HEK293 (cell line): ENCODE data around the gene MISP.

Source experiments
- MZF1 ChIP-seq: fragments of 450-650 bp; formaldehyde crosslinking; IDR thresholded peaks from 2 replicates; pipeline ENCODE4 v1.5.1; 2017; ENCODE audit warnings: missing biosample characterization, missing genetic modification characterization, borderline replicate concordance
- SP2 ChIP-seq: fragments of 450-650 bp; formaldehyde crosslinking; IDR thresholded peaks from 2 replicates; pipeline ENCODE4 v1.5.1; 2016; ENCODE audit warnings: missing biosample characterization, missing genetic modification characterization
- ZNF112 ChIP-seq: fragments of 450-650 bp; formaldehyde crosslinking; IDR thresholded peaks from 2 replicates; pipeline ENCODE4 v1.5.0; 2017; ENCODE audit warnings: missing biosample characterization, missing genetic modification characterization
- ZNF626 ChIP-seq: fragments of 450-650 bp; sonication (Bioruptor Pico); formaldehyde crosslinking; IDR thresholded peaks from 2 replicates; pipeline ENCODE4 v1.5.1; 2018; ENCODE audit warnings: missing biosample characterization, missing genetic modification characterization, inconsistent platforms
- ZNF747 ChIP-seq: fragments of 450-650 bp; formaldehyde crosslinking; IDR thresholded peaks from 2 replicates; pipeline ENCODE4 v1.5.1; 2016; ENCODE audit warnings: missing biosample characterization, missing genetic modification characterization
- ZNF830 ChIP-seq: fragments of 450-650 bp; IDR thresholded peaks from 2 replicates; pipeline ENCODE4 v1.5.0; 2018; ENCODE audit warnings: missing biosample characterization, missing genetic modification characterization, low read depth, mild to moderate bottlenecking, moderate library complexity
- TF ChIP-seq, protein P1 (sequence below): fragments of 450-650 bp; formaldehyde crosslinking; IDR thresholded peaks from 2 replicates; pipeline ENCODE4 v1.5.1; 2016; ENCODE audit warnings: missing biosample characterization, missing genetic modification characterization
- TF ChIP-seq, protein P2 (sequence below): fragments of 450-650 bp; formaldehyde crosslinking; IDR thresholded peaks from 2 replicates; pipeline ENCODE4 v1.5.1; 2016; ENCODE audit warnings: missing biosample characterization, missing genetic modification characterization
- TF ChIP-seq, protein P3 (sequence below): fragments of 450-650 bp; formaldehyde crosslinking; IDR thresholded peaks from 2 replicates; pipeline ENCODE4 v1.5.1; 2016; ENCODE audit warnings: missing biosample characterization, missing genetic modification characterization, borderline replicate concordance

DNA sequence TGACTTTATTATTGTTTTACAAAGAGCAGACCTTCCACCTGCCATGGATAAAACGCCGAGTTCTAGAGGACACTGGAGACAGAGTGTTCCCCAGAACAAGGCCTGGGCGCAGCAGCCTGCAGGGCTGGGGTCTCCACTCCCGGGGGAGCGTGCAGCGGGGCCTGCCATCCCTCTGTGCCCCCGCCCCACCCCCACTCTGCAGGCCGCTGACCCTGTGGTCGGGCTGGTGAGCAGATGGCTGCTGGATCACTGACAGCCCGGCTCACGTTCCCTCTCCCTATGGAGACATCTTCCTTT is 37.7 kb downstream of the MISP start:
- TF ChIP-seq ZNF626 (no peak), SP2 (no peak), ZNF747 (tag by site-specific recombination) (no peak), ZNF830 (tag by site-specific recombination) (no peak), MZF1 (no peak), ZNF112 (tag by site-specific recombination) (no peak)
- TF ChIP-seq, protein P1, sequence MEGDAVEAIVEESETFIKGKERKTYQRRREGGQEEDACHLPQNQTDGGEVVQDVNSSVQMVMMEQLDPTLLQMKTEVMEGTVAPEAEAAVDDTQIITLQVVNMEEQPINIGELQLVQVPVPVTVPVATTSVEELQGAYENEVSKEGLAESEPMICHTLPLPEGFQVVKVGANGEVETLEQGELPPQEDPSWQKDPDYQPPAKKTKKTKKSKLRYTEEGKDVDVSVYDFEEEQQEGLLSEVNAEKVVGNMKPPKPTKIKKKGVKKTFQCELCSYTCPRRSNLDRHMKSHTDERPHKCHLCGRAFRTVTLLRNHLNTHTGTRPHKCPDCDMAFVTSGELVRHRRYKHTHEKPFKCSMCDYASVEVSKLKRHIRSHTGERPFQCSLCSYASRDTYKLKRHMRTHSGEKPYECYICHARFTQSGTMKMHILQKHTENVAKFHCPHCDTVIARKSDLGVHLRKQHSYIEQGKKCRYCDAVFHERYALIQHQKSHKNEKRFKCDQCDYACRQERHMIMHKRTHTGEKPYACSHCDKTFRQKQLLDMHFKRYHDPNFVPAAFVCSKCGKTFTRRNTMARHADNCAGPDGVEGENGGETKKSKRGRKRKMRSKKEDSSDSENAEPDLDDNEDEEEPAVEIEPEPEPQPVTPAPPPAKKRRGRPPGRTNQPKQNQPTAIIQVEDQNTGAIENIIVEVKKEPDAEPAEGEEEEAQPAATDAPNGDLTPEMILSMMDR: no peak
- TF ChIP-seq, protein P2, sequence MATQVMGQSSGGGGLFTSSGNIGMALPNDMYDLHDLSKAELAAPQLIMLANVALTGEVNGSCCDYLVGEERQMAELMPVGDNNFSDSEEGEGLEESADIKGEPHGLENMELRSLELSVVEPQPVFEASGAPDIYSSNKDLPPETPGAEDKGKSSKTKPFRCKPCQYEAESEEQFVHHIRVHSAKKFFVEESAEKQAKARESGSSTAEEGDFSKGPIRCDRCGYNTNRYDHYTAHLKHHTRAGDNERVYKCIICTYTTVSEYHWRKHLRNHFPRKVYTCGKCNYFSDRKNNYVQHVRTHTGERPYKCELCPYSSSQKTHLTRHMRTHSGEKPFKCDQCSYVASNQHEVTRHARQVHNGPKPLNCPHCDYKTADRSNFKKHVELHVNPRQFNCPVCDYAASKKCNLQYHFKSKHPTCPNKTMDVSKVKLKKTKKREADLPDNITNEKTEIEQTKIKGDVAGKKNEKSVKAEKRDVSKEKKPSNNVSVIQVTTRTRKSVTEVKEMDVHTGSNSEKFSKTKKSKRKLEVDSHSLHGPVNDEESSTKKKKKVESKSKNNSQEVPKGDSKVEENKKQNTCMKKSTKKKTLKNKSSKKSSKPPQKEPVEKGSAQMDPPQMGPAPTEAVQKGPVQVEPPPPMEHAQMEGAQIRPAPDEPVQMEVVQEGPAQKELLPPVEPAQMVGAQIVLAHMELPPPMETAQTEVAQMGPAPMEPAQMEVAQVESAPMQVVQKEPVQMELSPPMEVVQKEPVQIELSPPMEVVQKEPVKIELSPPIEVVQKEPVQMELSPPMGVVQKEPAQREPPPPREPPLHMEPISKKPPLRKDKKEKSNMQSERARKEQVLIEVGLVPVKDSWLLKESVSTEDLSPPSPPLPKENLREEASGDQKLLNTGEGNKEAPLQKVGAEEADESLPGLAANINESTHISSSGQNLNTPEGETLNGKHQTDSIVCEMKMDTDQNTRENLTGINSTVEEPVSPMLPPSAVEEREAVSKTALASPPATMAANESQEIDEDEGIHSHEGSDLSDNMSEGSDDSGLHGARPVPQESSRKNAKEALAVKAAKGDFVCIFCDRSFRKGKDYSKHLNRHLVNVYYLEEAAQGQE (tag by site-specific recombination): no peak
- TF ChIP-seq, protein P3, sequence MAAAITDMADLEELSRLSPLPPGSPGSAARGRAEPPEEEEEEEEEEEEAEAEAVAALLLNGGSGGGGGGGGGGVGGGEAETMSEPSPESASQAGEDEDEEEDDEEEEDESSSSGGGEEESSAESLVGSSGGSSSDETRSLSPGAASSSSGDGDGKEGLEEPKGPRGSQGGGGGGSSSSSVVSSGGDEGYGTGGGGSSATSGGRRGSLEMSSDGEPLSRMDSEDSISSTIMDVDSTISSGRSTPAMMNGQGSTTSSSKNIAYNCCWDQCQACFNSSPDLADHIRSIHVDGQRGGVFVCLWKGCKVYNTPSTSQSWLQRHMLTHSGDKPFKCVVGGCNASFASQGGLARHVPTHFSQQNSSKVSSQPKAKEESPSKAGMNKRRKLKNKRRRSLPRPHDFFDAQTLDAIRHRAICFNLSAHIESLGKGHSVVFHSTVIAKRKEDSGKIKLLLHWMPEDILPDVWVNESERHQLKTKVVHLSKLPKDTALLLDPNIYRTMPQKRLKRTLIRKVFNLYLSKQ (tag by site-specific recombination): no peak
